PFSK-1 (cell line): ENCODE data around the gene MPZL3.

ENCODE experiments used
- POLR2AphosphoS5 ChIP-seq: IDR thresholded peaks from 2 replicates; pipeline ENCODE4 v1.6.1; 2012; ENCODE audit warnings: low read depth, mild to moderate bottlenecking, control low read depth, low read length, moderate library complexity
- TF ChIP-seq, protein P1 (sequence below), 2 experiments: IDR thresholded peaks; 2 replicates each; pipeline versions ENCODE4 v1.6.1 to v1.8.0; 2011 to 2012; ENCODE audit warnings: low read depth in 2 of 2, low read length in 2 of 2, control low read depth in 1 of 2, inconsistent platforms in 1 of 2, mild to moderate bottlenecking in 1 of 2, moderate library complexity in 1 of 2; ENCODE audit not compliant: insufficient read depth in 1 of 2

DNA sequence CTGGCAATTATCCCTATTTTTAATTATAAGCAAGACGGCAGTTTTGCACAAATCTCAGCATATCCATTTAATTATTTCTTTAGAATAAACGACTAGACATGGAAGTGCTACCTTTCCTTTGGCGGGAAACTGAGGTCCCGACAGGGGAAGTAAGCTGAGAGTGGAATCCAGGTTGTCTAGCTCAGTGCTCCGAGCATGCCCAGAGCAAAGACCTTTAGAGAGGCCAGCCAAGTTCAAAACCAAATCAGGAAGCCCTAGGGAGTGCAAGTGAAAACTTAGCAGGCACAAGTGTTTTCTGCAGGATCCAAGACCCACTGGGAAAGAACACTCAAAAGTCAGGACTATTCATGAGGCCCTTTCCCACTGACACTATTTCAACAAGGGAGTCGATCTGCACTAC, 53.0 kb downstream of the MPZL3 start:
- no peak for TF ChIP-seq POLR2AphosphoS5
- TF ChIP-seq, protein P1, sequence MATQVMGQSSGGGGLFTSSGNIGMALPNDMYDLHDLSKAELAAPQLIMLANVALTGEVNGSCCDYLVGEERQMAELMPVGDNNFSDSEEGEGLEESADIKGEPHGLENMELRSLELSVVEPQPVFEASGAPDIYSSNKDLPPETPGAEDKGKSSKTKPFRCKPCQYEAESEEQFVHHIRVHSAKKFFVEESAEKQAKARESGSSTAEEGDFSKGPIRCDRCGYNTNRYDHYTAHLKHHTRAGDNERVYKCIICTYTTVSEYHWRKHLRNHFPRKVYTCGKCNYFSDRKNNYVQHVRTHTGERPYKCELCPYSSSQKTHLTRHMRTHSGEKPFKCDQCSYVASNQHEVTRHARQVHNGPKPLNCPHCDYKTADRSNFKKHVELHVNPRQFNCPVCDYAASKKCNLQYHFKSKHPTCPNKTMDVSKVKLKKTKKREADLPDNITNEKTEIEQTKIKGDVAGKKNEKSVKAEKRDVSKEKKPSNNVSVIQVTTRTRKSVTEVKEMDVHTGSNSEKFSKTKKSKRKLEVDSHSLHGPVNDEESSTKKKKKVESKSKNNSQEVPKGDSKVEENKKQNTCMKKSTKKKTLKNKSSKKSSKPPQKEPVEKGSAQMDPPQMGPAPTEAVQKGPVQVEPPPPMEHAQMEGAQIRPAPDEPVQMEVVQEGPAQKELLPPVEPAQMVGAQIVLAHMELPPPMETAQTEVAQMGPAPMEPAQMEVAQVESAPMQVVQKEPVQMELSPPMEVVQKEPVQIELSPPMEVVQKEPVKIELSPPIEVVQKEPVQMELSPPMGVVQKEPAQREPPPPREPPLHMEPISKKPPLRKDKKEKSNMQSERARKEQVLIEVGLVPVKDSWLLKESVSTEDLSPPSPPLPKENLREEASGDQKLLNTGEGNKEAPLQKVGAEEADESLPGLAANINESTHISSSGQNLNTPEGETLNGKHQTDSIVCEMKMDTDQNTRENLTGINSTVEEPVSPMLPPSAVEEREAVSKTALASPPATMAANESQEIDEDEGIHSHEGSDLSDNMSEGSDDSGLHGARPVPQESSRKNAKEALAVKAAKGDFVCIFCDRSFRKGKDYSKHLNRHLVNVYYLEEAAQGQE (IDR thresholded peaks at IDR 0.05; ENCODE audit: insufficient read depth in 1 of 2, low read depth in 2 of 2, low read length in 2 of 2) = no peak
